Cardiac fibroblast (primary cell): ENCODE results near the gene SCNN1B.

Source experiments
- DNase-seq, 2 donors: peaks; one replicate each; pipeline versions ENCODE4 v3.0.0 to v3.0.0-alpha.2; 2010; ENCODE audit warnings: low read depth in 2 of 2
- H3K4me3 ChIP-seq, 2 donors: replicated peaks in 1 of 2; 1 replicate in 1 of 2; 2 replicates in 1 of 2; pipeline ENCODE4 v1.5.1; 2011; ENCODE audit warnings: low read depth in 2 of 2, low read length in 2 of 2, mild to moderate bottlenecking in 2 of 2, moderate library complexity in 1 of 2
- TF ChIP-seq, protein P1 (sequence below): IDR thresholded peaks from one replicate; pipeline ENCODE4 v1.5.1; 2011; ENCODE audit warnings: low read depth, mild to moderate bottlenecking, low read length, inconsistent platforms

The SCNN1B gene

GRCh38 chr16:23424292-23424958 is 122.3 kb downstream of the SCNN1B start:
- no peak overlapping the region for H3K4me3 ChIP-seq
- TF ChIP-seq, protein P1, sequence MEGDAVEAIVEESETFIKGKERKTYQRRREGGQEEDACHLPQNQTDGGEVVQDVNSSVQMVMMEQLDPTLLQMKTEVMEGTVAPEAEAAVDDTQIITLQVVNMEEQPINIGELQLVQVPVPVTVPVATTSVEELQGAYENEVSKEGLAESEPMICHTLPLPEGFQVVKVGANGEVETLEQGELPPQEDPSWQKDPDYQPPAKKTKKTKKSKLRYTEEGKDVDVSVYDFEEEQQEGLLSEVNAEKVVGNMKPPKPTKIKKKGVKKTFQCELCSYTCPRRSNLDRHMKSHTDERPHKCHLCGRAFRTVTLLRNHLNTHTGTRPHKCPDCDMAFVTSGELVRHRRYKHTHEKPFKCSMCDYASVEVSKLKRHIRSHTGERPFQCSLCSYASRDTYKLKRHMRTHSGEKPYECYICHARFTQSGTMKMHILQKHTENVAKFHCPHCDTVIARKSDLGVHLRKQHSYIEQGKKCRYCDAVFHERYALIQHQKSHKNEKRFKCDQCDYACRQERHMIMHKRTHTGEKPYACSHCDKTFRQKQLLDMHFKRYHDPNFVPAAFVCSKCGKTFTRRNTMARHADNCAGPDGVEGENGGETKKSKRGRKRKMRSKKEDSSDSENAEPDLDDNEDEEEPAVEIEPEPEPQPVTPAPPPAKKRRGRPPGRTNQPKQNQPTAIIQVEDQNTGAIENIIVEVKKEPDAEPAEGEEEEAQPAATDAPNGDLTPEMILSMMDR = no peak
- no peak for DNase-seq

GRCh38 chr16:23428351-23428750 is 126.2 kb downstream of the SCNN1B start:
- H3K4me3 ChIP-seq = no peak overlapping the region
- no peak for DNase-seq
- TF ChIP-seq, protein P1 = no peak
